GM18499 (cell line): ENCODE measurements around the gene PGPEP1.
"Not testable (repeated sequence)": the region's sequence is repeated elsewhere in the genome, so short reads cannot be mapped to it uniquely, and the experiment has no call there.

Experiments
- ATAC-seq: cut with Tn5 transposase; IDR thresholded peaks from one replicate; pipeline ENCODE4 v1.9.1; 2021; ENCODE audit warnings: moderate number of reproducible peaks; ENCODE audit not compliant: insufficient read depth, unreplicated experiment

The PGPEP1 gene

GRCh38 chr19:18328340-18329034 lies 11.9 kb upstream of the PGPEP1 start:
- peak; percentile 79 for ATAC-seq

DNA sequence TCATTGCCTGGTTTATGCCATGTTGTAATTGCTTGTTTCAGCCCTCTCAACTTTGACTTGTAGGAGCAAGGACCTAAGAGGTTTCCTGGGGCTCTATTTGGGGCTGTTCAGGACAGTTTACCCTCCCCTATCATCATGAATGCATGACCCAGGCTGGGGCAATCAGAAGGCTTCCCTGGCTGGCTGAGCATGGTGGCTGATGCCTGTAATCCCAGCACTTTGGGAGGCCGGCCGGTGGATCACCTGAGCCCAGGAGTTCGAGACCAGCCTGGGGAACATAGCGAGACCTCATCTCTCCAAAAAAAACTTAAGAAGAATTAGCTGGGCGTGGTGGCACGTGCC lies 11.4 kb upstream of the PGPEP1 start:
- ATAC-seq, result no peak

DNA sequence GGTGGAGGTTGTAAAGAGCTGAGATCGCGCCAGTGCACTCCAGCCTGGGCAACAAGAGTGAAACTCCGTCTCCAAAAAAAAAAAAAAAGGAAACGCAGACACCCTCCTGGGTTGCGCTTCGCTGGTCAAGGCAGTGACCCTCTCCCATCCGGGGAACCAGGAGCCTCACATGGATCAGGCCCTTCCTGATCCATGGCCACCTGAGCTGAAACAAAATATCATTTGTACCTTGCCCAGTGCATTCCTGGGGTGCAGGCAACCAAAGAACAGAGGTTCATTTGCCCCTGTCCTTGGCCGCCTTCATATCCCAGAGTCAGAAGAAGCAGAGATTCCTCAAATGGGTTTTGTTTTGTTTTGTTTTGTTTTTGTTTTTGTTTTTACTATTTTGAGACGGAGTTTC lies 9.5 kb upstream of the PGPEP1 start:
- no peak for ATAC-seq

GRCh38 chr19:18332917-18333530 lies 7.4 kb upstream of the PGPEP1 start:
- no peak for ATAC-seq

- ATAC-seq, result no peak
These were observed 6.7 kb upstream of the PGPEP1 start for GRCh38 chr19:18333680-18334079.

DNA sequence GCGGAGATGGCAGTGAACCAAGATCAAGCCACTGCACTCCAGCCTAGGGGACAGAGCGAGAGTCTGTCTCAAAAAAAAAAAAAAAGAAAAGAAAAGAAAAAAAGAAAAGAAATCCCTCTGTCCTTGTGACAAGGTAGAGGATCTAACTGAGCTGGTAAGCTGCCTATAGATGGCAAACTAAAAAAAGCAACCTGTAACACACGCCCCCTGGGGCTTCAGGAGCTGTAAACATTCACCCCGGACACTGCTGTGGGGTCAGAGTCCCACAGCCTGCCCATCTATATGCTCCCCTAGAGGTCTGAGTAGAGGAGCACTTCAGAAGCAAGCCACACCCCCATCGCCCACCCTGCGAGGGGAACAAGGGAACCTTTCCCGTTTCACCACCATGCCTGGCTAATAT lies 4.3 kb upstream of the PGPEP1 start:
- no peak for ATAC-seq

- ATAC-seq, result no peak
These were observed 1.9 kb upstream of the PGPEP1 start for GRCh38 chr19:18338541-18338940.

DNA sequence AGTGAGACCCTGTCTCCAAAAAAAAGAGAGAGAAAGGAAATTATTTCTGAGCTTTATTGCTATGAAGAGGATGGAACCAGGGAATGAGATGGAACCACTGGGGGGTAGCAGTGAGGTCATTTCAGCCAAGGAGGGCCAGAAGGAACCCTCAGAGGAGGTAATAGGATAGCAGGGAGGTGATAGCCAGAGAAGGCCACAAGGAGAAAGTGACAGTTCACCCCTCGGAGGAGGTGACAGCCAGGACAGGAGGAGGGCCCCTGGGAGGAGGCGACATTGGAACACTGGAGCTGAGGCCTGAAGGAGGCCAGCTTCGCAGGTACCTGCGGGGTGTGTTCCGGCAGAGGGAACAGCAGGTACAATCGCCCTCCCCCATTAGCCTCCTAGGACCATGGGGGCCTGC lies 675 bp upstream of the PGPEP1 start:
- no peak for ATAC-seq

- no peak for ATAC-seq
These were observed 831 bp downstream of the PGPEP1 start for GRCh38 chr19:18340990-18341868.

- no peak for ATAC-seq
These were observed 1.8 kb downstream of the PGPEP1 start for GRCh38 chr19:18342090-18342632.

GRCh38 chr19:18344582-18344950 lies 4.2 kb downstream of the PGPEP1 start:
- no peak for ATAC-seq

DNA sequence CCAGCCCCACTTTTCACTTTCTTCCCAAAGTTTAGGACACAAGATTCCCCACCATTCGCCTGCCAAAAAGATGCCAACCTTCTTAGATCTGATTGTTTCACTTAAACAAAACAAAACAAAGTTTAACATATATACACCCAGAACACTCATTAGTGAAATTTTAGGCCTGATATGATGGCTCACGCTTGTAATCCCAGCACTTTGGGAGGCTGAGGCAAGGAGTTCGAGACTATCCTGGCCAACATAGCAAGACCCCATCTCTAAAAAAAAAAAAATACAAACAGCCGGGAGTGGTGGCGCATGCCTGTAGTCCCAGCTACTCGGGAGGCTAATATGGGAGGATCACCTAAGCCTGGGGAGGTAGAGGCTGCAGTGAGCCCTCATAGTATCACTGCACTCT lies 4.9 kb downstream of the PGPEP1 start:
- ATAC-seq, result no peak

GRCh38 chr19:18346091-18346490 lies 5.7 kb downstream of the PGPEP1 start:
- ATAC-seq, result no peak

DNA sequence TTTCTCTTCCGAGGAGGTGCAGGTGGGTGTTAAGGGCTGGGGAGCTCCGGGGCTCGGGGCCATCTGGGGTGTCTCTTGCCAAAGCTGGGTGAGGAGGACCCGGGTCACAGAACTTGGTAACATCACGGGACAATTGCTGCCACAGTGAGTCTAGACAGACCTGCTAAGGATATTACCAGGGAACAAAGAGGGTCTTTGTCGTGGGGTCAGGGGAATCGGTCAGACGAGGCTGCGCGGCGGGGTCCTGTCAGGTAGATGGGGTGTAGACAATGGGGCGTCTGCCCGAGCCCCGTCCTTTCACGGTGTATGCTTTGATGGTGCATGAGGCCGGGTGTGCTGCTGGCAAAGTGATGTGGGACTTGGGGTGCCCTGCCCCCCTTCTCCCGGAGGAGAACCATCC lies 7.8 kb downstream of the PGPEP1 start:
- ATAC-seq, result no peak

- ATAC-seq, result not testable (repeated sequence)
These were observed 8.5 kb downstream of the PGPEP1 start for GRCh38 chr19:18348818-18349339.

- ATAC-seq, result no peak
These were observed 9.2 kb downstream of the PGPEP1 start for GRCh38 chr19:18349524-18350128.

- no peak for ATAC-seq
These were observed 10.1 kb downstream of the PGPEP1 start for GRCh38 chr19:18350490-18350889.

GRCh38 chr19:18351544-18351943 lies 11.1 kb downstream of the PGPEP1 start:
- ATAC-seq, result no peak

DNA sequence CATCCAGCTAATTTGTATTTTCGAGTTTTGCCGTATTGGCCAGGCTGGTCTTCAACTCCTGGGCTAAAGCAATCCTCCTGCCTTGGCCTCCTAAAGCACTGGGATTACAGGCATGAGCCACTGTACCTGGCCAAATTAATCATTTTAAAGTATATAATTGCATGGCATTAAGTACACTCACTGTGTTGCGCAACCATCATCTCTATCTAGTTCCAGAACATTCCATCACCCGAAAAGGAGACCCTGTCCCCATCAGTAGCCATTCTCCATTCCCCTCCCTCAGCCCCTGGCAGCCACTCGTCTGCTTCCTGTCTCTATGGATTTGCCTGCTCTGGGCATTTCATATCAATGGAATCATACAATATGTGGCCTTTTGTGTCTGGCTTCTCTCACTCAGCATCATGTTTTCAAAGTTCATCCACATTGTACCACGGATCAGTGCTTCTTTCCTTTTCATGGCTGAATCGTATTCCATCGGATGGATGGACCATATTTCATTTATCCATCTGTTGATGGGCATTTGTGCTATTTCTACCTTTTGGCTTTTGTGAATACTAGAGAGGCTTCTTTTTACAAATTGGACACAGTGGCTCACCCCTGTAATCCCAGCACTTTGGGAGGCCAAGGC lies 13.1 kb downstream of the PGPEP1 start:
- ATAC-seq, result no peak

GRCh38 chr19:18354743-18355142 lies 14.3 kb downstream of the PGPEP1 start:
- not testable (repeated sequence) for ATAC-seq
